Neural cell (in vitro differentiated cells): ENCODE data around the gene FLRT2. TPM values are rescaled to one million over a fixed set of nuclear protein-coding genes. Genes with fewer than 3 reads are reported as not detected.

Experiments
- H2AFZ ChIP-seq: fragments of 200-600, 300-800 bp; sonication (generic), shearing (Covaris generic); 2 replicates; pipeline ENCODE4 v1.6.0; 2014; ENCODE audit warnings: low read depth, mild to moderate bottlenecking, antibody characterized with exemption, low read length, moderate library complexity
- H3F3A ChIP-seq: fragments of 200-600 bp; shearing (Covaris generic); 2 replicates; pipeline ENCODE4 v1.6.1; 2016; ENCODE audit warnings: mild to moderate bottlenecking, moderate library complexity, mixed read lengths, antibody characterized with exemption, low read length; ENCODE audit not compliant: insufficient read depth, poor library complexity, severe bottlenecking
- H3K27ac ChIP-seq: fragments of 200-600, 300-800 bp; sonication (generic), shearing (Covaris generic); 2 replicates; pipeline ENCODE4 v1.5.1; 2014; ENCODE audit warnings: mild to moderate bottlenecking, low read length, moderate library complexity
- H3K27me3 ChIP-seq: fragments of 300-800, 200-600 bp; sonication (generic), shearing (Covaris generic); 2 replicates; pipeline ENCODE4 v1.6.0; 2014; ENCODE audit warnings: mild to moderate bottlenecking, low read depth, low read length, moderate library complexity; ENCODE audit not compliant: insufficient read depth
- H3K36me3 ChIP-seq: fragments of 300-800, 200-600 bp; sonication (generic), shearing (Covaris generic); 2 replicates; pipeline ENCODE4 v1.5.1; 2014; ENCODE audit warnings: mild to moderate bottlenecking, antibody characterized with exemption, low read length, moderate library complexity; ENCODE audit not compliant: insufficient read depth
- H3K4me2 ChIP-seq: fragments of 300-800, 200-600 bp; sonication (generic), shearing (Covaris generic); 2 replicates; pipeline ENCODE4 v1.6.0; 2014; ENCODE audit warnings: mild to moderate bottlenecking, low read length
- H3K4me3 ChIP-seq: fragments of 300-800, 200-600 bp; sonication (generic), shearing (Covaris generic); 2 replicates; pipeline ENCODE4 v1.5.1; 2014; ENCODE audit warnings: mild to moderate bottlenecking, low read length, moderate library complexity
- H3K79me2 ChIP-seq: fragments of 200-600 bp; shearing (Covaris generic); replicated peaks from 2 replicates; pipeline ENCODE4 v1.6.0; 2014; ENCODE audit warnings: mild to moderate bottlenecking, low read length, moderate library complexity; ENCODE audit not compliant: insufficient read depth
- H3K9ac ChIP-seq: fragments of 300-800, 200-600 bp; sonication (generic), shearing (Covaris generic); 2 replicates; pipeline ENCODE4 v1.6.1; 2016; ENCODE audit warnings: mild to moderate bottlenecking, low read length, mixed read lengths
- H3K9me2 ChIP-seq: fragments of 200-600 bp; shearing (Covaris generic); 2 replicates; pipeline ENCODE4 v1.6.1; 2016; ENCODE audit warnings: mild to moderate bottlenecking, low read length, mixed read lengths; ENCODE audit not compliant: insufficient read depth
- H3K9me3 ChIP-seq: fragments of 200-600, 300-800 bp; sonication (generic), shearing (Covaris generic); 2 replicates; pipeline ENCODE4 v1.6.1; 2016; ENCODE audit warnings: mild to moderate bottlenecking, mixed run types, low read length, moderate library complexity, mixed read lengths
- H4K20me1 ChIP-seq: fragments of 200-600 bp; shearing (Covaris generic); 2 replicates; pipeline ENCODE4 v1.6.1; 2016; ENCODE audit warnings: mild to moderate bottlenecking, mixed run types; ENCODE audit not compliant: insufficient read depth
- EP300 ChIP-seq: fragments of 450-650 bp; conservative IDR thresholded peaks from 2 replicates; pipeline ENCODE4 v1.6.1; 2014; ENCODE audit warnings: antibody characterized with exemption, mild to moderate bottlenecking, moderate library complexity; ENCODE audit not compliant: poor library complexity, severe bottlenecking
- EZH2 ChIP-seq: fragments of 200-600, 300-800 bp; shearing (Covaris generic), sonication (generic); IDR thresholded peaks from 2 replicates; pipeline ENCODE4 v1.6.1; 2014; ENCODE audit warnings: antibody characterized with exemption, low read length, borderline replicate concordance, mild to moderate bottlenecking; ENCODE audit not compliant: insufficient read depth, poor library complexity, severe bottlenecking
- MXI1 ChIP-seq: fragments of 450-650 bp; conservative IDR thresholded peaks from 2 replicates; pipeline ENCODE4 v1.6.1; 2014; ENCODE audit warnings: antibody characterized with exemption, mild to moderate bottlenecking; ENCODE audit not compliant: poor library complexity, severe bottlenecking
- POLR2AphosphoS5 ChIP-seq: IDR thresholded peaks from 2 replicates; pipeline ENCODE4 v1.6.1; 2012
- RAD21 ChIP-seq: fragments of 450-650 bp; conservative IDR thresholded peaks from 2 replicates; pipeline ENCODE4 v1.6.1; 2014; ENCODE audit warnings: antibody characterized with exemption, mild to moderate bottlenecking, moderate library complexity
- SMC3 ChIP-seq: fragments of 450-650 bp; conservative IDR thresholded peaks from 2 replicates; pipeline ENCODE4 v1.6.1; 2014; ENCODE audit warnings: antibody characterized with exemption, mild to moderate bottlenecking, moderate library complexity; ENCODE audit not compliant: poor library complexity
- TAF1 ChIP-seq: IDR thresholded peaks from 2 replicates; pipeline ENCODE4 v1.6.1; 2012; ENCODE audit warnings: low read depth
- polyA plus RNA-seq: library from polyadenylated mRNA; depleted of rRNA; stranded (reverse); fragments of >200 nt; gene quantifications from 2 replicates; pipeline ENCODE4 v1.2.3, GENCODE V29; 2014
- TF ChIP-seq, protein P1 (sequence below): fragments of 450-650 bp; IDR thresholded peaks from 2 replicates; pipeline ENCODE4 v1.5.1; 2014; ENCODE audit warnings: antibody characterized with exemption, mild to moderate bottlenecking, moderate library complexity; ENCODE audit not compliant: poor library complexity, severe bottlenecking
- TF ChIP-seq, protein P2 (sequence below): IDR thresholded peaks from 2 replicates; pipeline ENCODE4 v1.6.1; 2012; ENCODE audit warnings: borderline replicate concordance

The FLRT2 gene
- polyA plus RNA-seq, 1 donor from 2014 or later, result 5.1 TPM

DNA sequence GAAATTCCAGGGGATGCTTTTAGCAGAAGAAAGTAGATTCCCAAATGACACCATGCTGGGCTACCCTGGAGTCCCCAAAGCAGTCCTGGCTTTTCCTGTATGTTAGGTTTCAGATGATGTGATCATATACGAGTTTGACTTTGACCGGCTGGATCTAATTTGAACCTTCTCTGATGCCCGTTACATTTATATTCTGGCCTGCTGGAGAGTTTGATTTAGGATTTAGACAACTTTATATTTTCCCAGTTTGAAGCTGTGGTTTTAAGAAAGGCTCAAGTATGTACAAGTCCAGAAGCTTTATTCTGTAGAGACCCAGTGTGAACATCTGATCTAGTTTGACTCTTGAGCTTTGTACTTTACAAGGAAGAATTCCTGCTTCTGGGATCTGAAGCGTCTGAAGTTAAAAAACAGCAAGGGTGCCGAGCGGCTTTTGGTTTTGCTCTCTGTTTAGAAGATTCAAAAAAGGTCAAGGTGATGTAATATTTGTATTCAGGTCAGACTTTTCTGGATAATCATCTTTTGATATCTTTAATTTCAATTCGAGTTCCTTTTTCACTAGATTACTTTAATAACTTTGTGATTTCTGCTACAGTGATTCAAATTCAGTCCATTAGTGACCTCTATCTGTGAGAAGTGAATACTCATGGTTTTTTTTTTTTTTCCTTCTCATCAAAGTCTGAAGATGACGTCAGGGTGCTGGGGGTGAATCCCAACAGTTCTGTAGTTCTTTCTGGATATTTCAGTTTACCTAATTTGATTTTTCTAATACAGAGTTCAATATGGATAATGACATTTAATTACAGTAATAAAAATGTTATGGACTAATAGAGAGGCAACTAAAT lies 6.3 kb downstream of the FLRT2 start:
- Histone ChIP-seq H3K4me2 (no peak overlapping the region), H3F3A (peaks cover 2% of the 10 kb centered on the region), H4K20me1 (no peaks in the 10 kb centered on the region), H3K27me3 (peaks cover 37% of the 10 kb centered on the region), H3K4me3 (peak overlapping the region; percentile 85), H3K9me3 (no peaks in the 10 kb centered on the region), H3K27ac (no peak overlapping the region), H2AFZ (no peak overlapping the region), H3K9me2 (no peaks in the 10 kb centered on the region), H3K9ac (no peak overlapping the region), H3K36me3 (no peaks in the 10 kb centered on the region), H3K79me2 (peaks cover 14% of the 10 kb centered on the region)
- TF ChIP-seq, protein P1, sequence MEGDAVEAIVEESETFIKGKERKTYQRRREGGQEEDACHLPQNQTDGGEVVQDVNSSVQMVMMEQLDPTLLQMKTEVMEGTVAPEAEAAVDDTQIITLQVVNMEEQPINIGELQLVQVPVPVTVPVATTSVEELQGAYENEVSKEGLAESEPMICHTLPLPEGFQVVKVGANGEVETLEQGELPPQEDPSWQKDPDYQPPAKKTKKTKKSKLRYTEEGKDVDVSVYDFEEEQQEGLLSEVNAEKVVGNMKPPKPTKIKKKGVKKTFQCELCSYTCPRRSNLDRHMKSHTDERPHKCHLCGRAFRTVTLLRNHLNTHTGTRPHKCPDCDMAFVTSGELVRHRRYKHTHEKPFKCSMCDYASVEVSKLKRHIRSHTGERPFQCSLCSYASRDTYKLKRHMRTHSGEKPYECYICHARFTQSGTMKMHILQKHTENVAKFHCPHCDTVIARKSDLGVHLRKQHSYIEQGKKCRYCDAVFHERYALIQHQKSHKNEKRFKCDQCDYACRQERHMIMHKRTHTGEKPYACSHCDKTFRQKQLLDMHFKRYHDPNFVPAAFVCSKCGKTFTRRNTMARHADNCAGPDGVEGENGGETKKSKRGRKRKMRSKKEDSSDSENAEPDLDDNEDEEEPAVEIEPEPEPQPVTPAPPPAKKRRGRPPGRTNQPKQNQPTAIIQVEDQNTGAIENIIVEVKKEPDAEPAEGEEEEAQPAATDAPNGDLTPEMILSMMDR, result peak; percentile 61
- TF ChIP-seq SMC3 (peak; percentile 63), MXI1 (no peak), TAF1 (no peak), EP300 (no peak), POLR2AphosphoS5 (no peak), RAD21 (peak; percentile 66), EZH2 (no peak)
- TF ChIP-seq, protein P2, sequence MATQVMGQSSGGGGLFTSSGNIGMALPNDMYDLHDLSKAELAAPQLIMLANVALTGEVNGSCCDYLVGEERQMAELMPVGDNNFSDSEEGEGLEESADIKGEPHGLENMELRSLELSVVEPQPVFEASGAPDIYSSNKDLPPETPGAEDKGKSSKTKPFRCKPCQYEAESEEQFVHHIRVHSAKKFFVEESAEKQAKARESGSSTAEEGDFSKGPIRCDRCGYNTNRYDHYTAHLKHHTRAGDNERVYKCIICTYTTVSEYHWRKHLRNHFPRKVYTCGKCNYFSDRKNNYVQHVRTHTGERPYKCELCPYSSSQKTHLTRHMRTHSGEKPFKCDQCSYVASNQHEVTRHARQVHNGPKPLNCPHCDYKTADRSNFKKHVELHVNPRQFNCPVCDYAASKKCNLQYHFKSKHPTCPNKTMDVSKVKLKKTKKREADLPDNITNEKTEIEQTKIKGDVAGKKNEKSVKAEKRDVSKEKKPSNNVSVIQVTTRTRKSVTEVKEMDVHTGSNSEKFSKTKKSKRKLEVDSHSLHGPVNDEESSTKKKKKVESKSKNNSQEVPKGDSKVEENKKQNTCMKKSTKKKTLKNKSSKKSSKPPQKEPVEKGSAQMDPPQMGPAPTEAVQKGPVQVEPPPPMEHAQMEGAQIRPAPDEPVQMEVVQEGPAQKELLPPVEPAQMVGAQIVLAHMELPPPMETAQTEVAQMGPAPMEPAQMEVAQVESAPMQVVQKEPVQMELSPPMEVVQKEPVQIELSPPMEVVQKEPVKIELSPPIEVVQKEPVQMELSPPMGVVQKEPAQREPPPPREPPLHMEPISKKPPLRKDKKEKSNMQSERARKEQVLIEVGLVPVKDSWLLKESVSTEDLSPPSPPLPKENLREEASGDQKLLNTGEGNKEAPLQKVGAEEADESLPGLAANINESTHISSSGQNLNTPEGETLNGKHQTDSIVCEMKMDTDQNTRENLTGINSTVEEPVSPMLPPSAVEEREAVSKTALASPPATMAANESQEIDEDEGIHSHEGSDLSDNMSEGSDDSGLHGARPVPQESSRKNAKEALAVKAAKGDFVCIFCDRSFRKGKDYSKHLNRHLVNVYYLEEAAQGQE, result no peak

GRCh38 chr14:85536833-85537190 lies 6.9 kb downstream of the FLRT2 start:
- Histone ChIP-seq H3K27me3 (peaks cover 31% of the 10 kb centered on the region), H3F3A (peaks cover 2% of the 10 kb centered on the region), H3K4me3 (peak overlapping the region; percentile 85), H3K9me2 (no peaks in the 10 kb centered on the region), H3K36me3 (no peaks in the 10 kb centered on the region), H3K9ac (no peak overlapping the region), H3K79me2 (peaks cover 14% of the 10 kb centered on the region), H3K4me2 (no peak overlapping the region), H2AFZ (no peak overlapping the region), H4K20me1 (no peaks in the 10 kb centered on the region), H3K27ac (no peak overlapping the region), H3K9me3 (no peaks in the 10 kb centered on the region)
- no peak for TF ChIP-seq SMC3
- TF ChIP-seq, protein P2, result no peak
- no peak for TF ChIP-seq POLR2AphosphoS5
- no peak for TF ChIP-seq MXI1
- TF ChIP-seq, protein P1, result no peak
- no peak for TF ChIP-seq RAD21
- TF ChIP-seq EP300, result no peak
- TF ChIP-seq TAF1, result no peak
- TF ChIP-seq EZH2, result no peak
